Mononuclear cell (primary cell): ENCODE measurements around the gene FNBP1. TPM values are rescaled to one million over a fixed set of nuclear protein-coding genes. Genes with fewer than 3 reads are reported as not detected.

Experiments used
- H3K27me3 ChIP-seq: 2 replicates; pipeline ENCODE4 v1.6.0; 2011; ENCODE audit warnings: low read length, control low read depth; ENCODE audit not compliant: insufficient read depth
- H3K4me1 ChIP-seq: 2 replicates; pipeline ENCODE4 v1.5.1; 2011; ENCODE audit warnings: mild to moderate bottlenecking, low read length, control low read depth; ENCODE audit not compliant: insufficient read depth
- H3K4me3 ChIP-seq: 2 replicates; pipeline ENCODE4 v1.5.1; 2011; ENCODE audit warnings: mild to moderate bottlenecking, low read length, moderate library complexity
- H3K9me3 ChIP-seq: 2 replicates; pipeline ENCODE4 v1.5.1; 2011; ENCODE audit warnings: low read depth, mild to moderate bottlenecking, control low read depth, low read length
- total RNA-seq: library from RNA; depleted of rRNA; stranded (reverse); fragments of >200 nt; gene quantifications from one replicate; pipeline ENCODE4 v1.2.3, GENCODE V29; 2012

FNBP1 gene
- total RNA-seq, 1 donor: 193 TPM

- Histone ChIP-seq H3K4me1 (peaks cover 79% of the 10 kb centered on the region), H3K9me3 (no peaks in the 10 kb centered on the region), H3K4me3 (peak overlapping the region; percentile 49), H3K27me3 (no peaks in the 10 kb centered on the region)
Measured at GRCh38 chr9:129886226-129887174, 156.5 kb downstream of the FNBP1 start.

- H3K27me3 ChIP-seq: no peaks in the 10 kb centered on the region
- H3K4me3 ChIP-seq: peak overlapping the region; percentile 49
- peaks cover 71% of the 10 kb centered on the region for H3K4me1 ChIP-seq
- H3K9me3 ChIP-seq: no peaks in the 10 kb centered on the region
Measured at GRCh38 chr9:129885670-129886106, 157.3 kb downstream of the FNBP1 start.

GRCh38 chr9:129885018-129885669, 157.8 kb downstream of the FNBP1 start:
- H3K9me3 ChIP-seq: no peaks in the 10 kb centered on the region
- peaks cover 67% of the 10 kb centered on the region for H3K4me1 ChIP-seq
- H3K4me3 ChIP-seq: peak overlapping the region; percentile 49
- no peaks in the 10 kb centered on the region for H3K27me3 ChIP-seq

GRCh38 chr9:129884220-129885017, 158.6 kb downstream of the FNBP1 start:
- H3K27me3 ChIP-seq: no peaks in the 10 kb centered on the region
- peak overlapping the region; percentile 49 for H3K4me3 ChIP-seq
- H3K4me1 ChIP-seq: peaks cover 60% of the 10 kb centered on the region
- H3K9me3 ChIP-seq: no peaks in the 10 kb centered on the region

- peaks cover 43% of the 10 kb centered on the region for H3K4me1 ChIP-seq
Measured at GRCh38 chr9:129881547-129882324, 161.3 kb downstream of the FNBP1 start.

GRCh38 chr9:129880654-129881546, 162.1 kb downstream of the FNBP1 start:
- no peak overlapping the region for H3K4me3 ChIP-seq
- H3K4me1 ChIP-seq: peaks cover 38% of the 10 kb centered on the region
- H3K27me3 ChIP-seq: no peaks in the 10 kb centered on the region
- H3K9me3 ChIP-seq: no peaks in the 10 kb centered on the region

More at GRCh38 chr9:129881547-129882324, 161.3 kb downstream of the FNBP1 start:
- no peaks in the 10 kb centered on the region for H3K27me3 ChIP-seq
- H3K9me3 ChIP-seq: no peaks in the 10 kb centered on the region
- no peak overlapping the region for H3K4me3 ChIP-seq

GRCh38 chr9:129879991-129880653, 162.9 kb downstream of the FNBP1 start:
- H3K4me1 ChIP-seq: peaks cover 32% of the 10 kb centered on the region
- H3K4me3 ChIP-seq: no peak overlapping the region
- no peaks in the 10 kb centered on the region for H3K9me3 ChIP-seq
- no peaks in the 10 kb centered on the region for H3K27me3 ChIP-seq

- H3K4me1 ChIP-seq: peaks cover 23% of the 10 kb centered on the region
- H3K4me3 ChIP-seq: no peak overlapping the region
- no peaks in the 10 kb centered on the region for H3K9me3 ChIP-seq
- no peaks in the 10 kb centered on the region for H3K27me3 ChIP-seq
Measured at GRCh38 chr9:129879103-129879699, 163.8 kb downstream of the FNBP1 start.

GRCh38 chr9:129878291-129878690, 164.7 kb downstream of the FNBP1 start:
- Histone ChIP-seq H3K4me3 (no peak overlapping the region), H3K4me1 (peaks cover 14% of the 10 kb centered on the region), H3K9me3 (no peaks in the 10 kb centered on the region), H3K27me3 (no peaks in the 10 kb centered on the region)

- Histone ChIP-seq H3K27me3 (no peaks in the 10 kb centered on the region), H3K4me3 (no peak overlapping the region), H3K4me1 (peaks cover 13% of the 10 kb centered on the region), H3K9me3 (no peaks in the 10 kb centered on the region)
Measured at GRCh38 chr9:129876815-129877214, 166.2 kb downstream of the FNBP1 start.

GRCh38 chr9:129875687-129876395, 167.1 kb downstream of the FNBP1 start:
- Histone ChIP-seq H3K4me1 (peaks cover 13% of the 10 kb centered on the region), H3K9me3 (no peaks in the 10 kb centered on the region), H3K4me3 (no peak overlapping the region), H3K27me3 (no peaks in the 10 kb centered on the region)

- no peaks in the 10 kb centered on the region for H3K9me3 ChIP-seq
- H3K4me3 ChIP-seq: no peak overlapping the region
- H3K27me3 ChIP-seq: no peaks in the 10 kb centered on the region
- peaks cover 17% of the 10 kb centered on the region for H3K4me1 ChIP-seq
Measured at GRCh38 chr9:129875181-129875611, 167.8 kb downstream of the FNBP1 start.
